ENCODE measurements around the gene SPATC1L. TPM values are rescaled to one million over a fixed set of nuclear protein-coding genes. Genes with fewer than 3 reads are reported as not detected.

Gene SPATC1L
- total and polyA plus RNA-seq, 2 of the 8 experiments (the other 6 are each of a cell fraction or from before 2014, with no cell fraction given): 24.9 to 50.0 TPM

- H3K79me2 ChIP-seq (ENCODE audit: control insufficient read depth in 1 of 2, insufficient read depth in 2 of 2, low read length in 2 of 2): peaks cover 3 to 39% of the 10 kb centered on the region in 2 experiments; a peak in 3 of 4 replicates
Measured at GRCh38 chr21:46220275-46220810, 36.1 kb upstream of the SPATC1L start.

More at GRCh38 chr21:46220275-46220810, 36.1 kb upstream of the SPATC1L start:
- Histone ChIP-seq H3K23ac (ENCODE audit: insufficient read length) (no peak overlapping the region), H3K79me1 (ENCODE audit: low read depth, low read length) (peaks cover 32% of the 10 kb centered on the region), H2AK5ac (ENCODE audit: low read depth, low read length) (no peak overlapping the region), H2BK20ac (ENCODE audit: low read length) (no peak overlapping the region), H3K56ac (replicated peaks; ENCODE audit: insufficient read length, low read depth, low read length) (no peak overlapping the region), H3K4ac (replicated peaks; ENCODE audit: insufficient read length, low read depth, low read length) (no peak overlapping the region), H3K14ac (ENCODE audit: insufficient read length) (no peak overlapping the region), H3K27ac (ENCODE audit: low read depth, low read length) (no peak overlapping the region), H2BK120ac (replicated peaks; ENCODE audit: low read depth, low read length) (no peak overlapping the region), H2AFZ (ENCODE audit: low read length) (no peak overlapping the region), H3K4me3 (ENCODE audit: extremely low read depth in 1 of 4, insufficient read depth in 2 of 4, low read depth in 3 of 4, low read length in 4 of 4) (no peak overlapping the region), H3K9ac (replicated peaks in 1 of 4; ENCODE audit: extremely low read depth in 1 of 4, low read depth in 3 of 4, low read length in 3 of 4) (no peak overlapping the region), H2BK15ac (ENCODE audit: low read length) (no peak overlapping the region), H3K4me2 (ENCODE audit: insufficient read depth in 1 of 2, low read depth in 2 of 2, low read length in 2 of 2) (no peak overlapping the region), H2BK12ac (ENCODE audit: low read depth, low read length) (no peak overlapping the region), H3K18ac (ENCODE audit: extremely low read depth, low read length) (no peak overlapping the region), H3K4me1 (replicated peaks in 1 of 4; ENCODE audit: control insufficient read depth in 3 of 4, insufficient read depth in 4 of 4, low read length in 3 of 4) (peaks cover 0 to 2% (median 0%) of the 10 kb centered on the region in 4 experiments; a peak in 1 of 7 replicates), H4K5ac (ENCODE audit: insufficient read length, low read depth, low read length) (no peak overlapping the region), H2BK5ac (ENCODE audit: low read depth, low read length) (no peak overlapping the region; the same call in 1 of the 2 replicates), H4K91ac (replicated peaks; ENCODE audit: insufficient read length, low read length) (no peak overlapping the region), H4K8ac (ENCODE audit: extremely low read depth, insufficient read depth, low read length) (no peak overlapping the region), H3K36me3 (ENCODE audit: control insufficient read depth in 2 of 4, insufficient read depth in 4 of 4, low read length in 3 of 4) (peaks cover 4 to 23% (median 14%) of the 10 kb centered on the region in 4 experiments; a peak in 5 of 8 replicates), H3K27me3 (replicated peaks in 1 of 4; ENCODE audit: control insufficient read depth in 3 of 4, extremely low read depth in 1 of 4, insufficient read depth in 3 of 4, low read length in 3 of 4) (no peaks in the 10 kb centered on the region), H4K20me1 (replicated peaks in 1 of 2; ENCODE audit: control insufficient read depth in 1 of 2, insufficient read depth in 2 of 2, low read length in 2 of 2) (peaks cover 6 to 39% of the 10 kb centered on the region in 2 experiments), H3K9me3 (ENCODE audit: insufficient read depth in 2 of 2, low read depth in 1 of 2, low read length in 1 of 2) (no peaks in the 10 kb centered on the region), H3K23me2 (ENCODE audit: low read depth, low read length) (no peaks in the 10 kb centered on the region)
- POLR2A ChIA-PET (ENCODE audit: partially characterized antibody): no interaction called here
- CTCF ChIA-PET (ENCODE audit: partially characterized antibody): interaction anchor here (0.6 to 1.2 kb wide), 3 partner anchors 9 to 74 kb away, joined by 3 to 4 read pairs (median 3); no protein-coding TSS in a partner anchor
- no peak for DNase-seq (ENCODE audit: low read depth in 1 of 2, low spot score in 2 of 2)
- WGBS, 2 experiments (ENCODE audit: extremely low coverage in 1 of 2, insufficient coverage in 1 of 2, insufficient read length in 1 of 2, insufficient replicate concordance in 2 of 2, low coverage in 1 of 2, low lambda C conversion rate in 2 of 2, missing lambda C conversion rate in 1 of 2): 93% methylated on average over 13 of the region's 13 CpGs; no CpG with 5 or more reads in 1 of the 2 experiments
- FAIRE-seq: no peak
- TF ChIP-seq TAF7 (optimal IDR thresholded peaks at IDR 0.05; ENCODE audit: borderline replicate concordance, low read depth, low read length) (no peak), PHF8 (conservative IDR thresholded peaks at IDR 0.05; ENCODE audit: low read depth, low read length) (no peak), SP1 (IDR thresholded peaks at IDR 0.05; ENCODE audit: low read depth, low read length) (no peak), BACH1 (IDR thresholded peaks at IDR 0.05; ENCODE audit: low read length) (no peak), BRCA1 (IDR thresholded peaks at IDR 0.05; ENCODE audit: low read depth, low read length) (no peak), SIRT6 (IDR thresholded peaks at IDR 0.05; ENCODE audit: low read length) (no peak), JUND (IDR thresholded peaks at IDR 0.05; ENCODE audit: low read length) (no peak), USF2 (IDR thresholded peaks at IDR 0.05; ENCODE audit: low read length) (no peak), BCL11A (IDR thresholded peaks at IDR 0.05; ENCODE audit: low read depth in 2 of 2, low read length in 2 of 2) (no peak), SIN3A (conservative IDR thresholded peaks at IDR 0.05 in 1 of 2, IDR thresholded peaks at IDR 0.05 in 1 of 2; ENCODE audit: low read depth in 1 of 2, low read length in 2 of 2) (no peak), EZH2 (IDR thresholded peaks at IDR 0.05; ENCODE audit: low read depth, low read length, severe bottlenecking) (no peak), SAP30 (IDR thresholded peaks at IDR 0.05; ENCODE audit: insufficient read depth, insufficient replicate concordance, low read length) (no peak), TEAD4 (IDR thresholded peaks at IDR 0.05; ENCODE audit: low read depth, low read length) (no peak)
